Calu3 (cell line): ENCODE data around the gene PPP1R12C. TPM values are rescaled to one million over a fixed set of nuclear protein-coding genes. Genes with fewer than 3 reads are reported as not detected.
"Not testable (repeated sequence)": the region's sequence is repeated elsewhere in the genome, so short reads cannot be mapped to it uniquely, and the experiment has no call there.

Source experiments
- BruUV-seq: library from RNA; stranded (reverse); fragments of 400-500 nt; replicated peaks from 2 replicates; lab custom pipeline; 2021; lab: Mats Ljungman, UMichigan
- CTCF ChIA-PET: fragments of 300-600 bp; sonication (Branson Sonifier 250); formaldehyde crosslinking; loops from one replicate; lab custom pipeline; 2022; ENCODE audit warnings: antibody characterized with exemption; lab: Charles Lee
- DNase-seq: peaks from one replicate; pipeline ENCODE4 v3.0.0; 2022
- H3K27ac Mint-ChIP-seq: one replicate; pipeline ENCODE4 v1.8.0; 2022; ENCODE audit warnings: mixed read lengths; ENCODE audit not compliant: unreplicated experiment
- H3K27me3 Mint-ChIP-seq: one replicate; pipeline ENCODE4 v1.8.0; 2022; ENCODE audit warnings: mixed read lengths; ENCODE audit not compliant: unreplicated experiment
- H3K36me3 Mint-ChIP-seq: one replicate; pipeline ENCODE4 v1.8.0; 2022; ENCODE audit warnings: mild to moderate bottlenecking, moderate library complexity, mixed read lengths; ENCODE audit not compliant: insufficient read depth, unreplicated experiment
- H3K4me1 Mint-ChIP-seq: one replicate; pipeline ENCODE4 v1.8.0; 2022; ENCODE audit warnings: mild to moderate bottlenecking, low read depth, mixed read lengths; ENCODE audit not compliant: unreplicated experiment
- H3K4me3 Mint-ChIP-seq: one replicate; pipeline ENCODE4 v1.8.0; 2022; ENCODE audit warnings: mild to moderate bottlenecking, low read depth, moderate library complexity, mixed read lengths; ENCODE audit not compliant: unreplicated experiment
- H3K9me3 Mint-ChIP-seq: one replicate; pipeline ENCODE4 v1.8.0; 2022; ENCODE audit warnings: low read depth, mixed read lengths; ENCODE audit not compliant: unreplicated experiment
- CTCF ChIP-seq: fragments of 200-600 bp; IDR thresholded peaks from one replicate; pipeline ENCODE4 v1.8.0; 2022; ENCODE audit warnings: antibody characterized with exemption; ENCODE audit not compliant: unreplicated experiment
- intact Hi-C: fragments of 100-400 bp; cut with micrococcal nuclease; formaldehyde crosslinking; loops from one replicate; pipeline ENCODE4 v1.10.0; 2022; ENCODE audit not compliant: unreplicated experiment
- total RNA-seq: library from RNA; stranded (reverse); gene quantifications from 2 replicates; pipeline ENCODE4 v1.2.3, GENCODE V29; 2022

The PPP1R12C gene
- total RNA-seq, 1 experiment from 2014 or later = 151 TPM

DNA sequence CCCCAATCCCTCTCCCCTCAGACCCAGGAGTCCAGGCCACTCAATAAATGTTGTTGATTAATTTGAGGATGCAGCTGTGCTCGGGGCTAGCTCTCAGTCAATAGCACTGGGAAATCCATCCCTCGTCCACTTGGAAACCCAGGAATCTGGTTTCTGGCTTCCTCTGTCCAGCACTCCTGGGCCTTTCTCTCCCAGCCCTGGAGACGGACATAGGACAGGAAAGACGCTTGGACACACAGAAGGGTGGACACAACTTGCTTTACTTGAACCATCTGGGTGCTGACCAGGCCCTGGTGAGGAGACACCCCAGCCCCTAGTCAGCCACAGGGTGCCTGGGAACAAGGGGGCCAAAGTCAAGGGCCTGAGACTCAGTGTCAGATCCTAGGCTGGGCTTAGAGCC, 41.0 kb upstream of the PPP1R12C start:
- Mint-ChIP-seq H3K4me1 (peaks cover 24% of the 10 kb centered on the region), H3K9me3 (no peaks in the 10 kb centered on the region), H3K27me3 (peaks cover 29% of the 10 kb centered on the region), H3K36me3 (peaks cover 41% of the 10 kb centered on the region), H3K4me3 (no peak overlapping the region), H3K27ac (no peak overlapping the region)
- CTCF ChIA-PET = no interaction called here
- TF ChIP-seq CTCF = no peak
- no TSS peak for BruUV-seq
- intact Hi-C loops = no loop called here
- DNase-seq = no peak

- no peak within 1 kb of the TSS for H3K27ac Mint-ChIP-seq
These were observed 39.8 kb upstream of the PPP1R12C start, which contains the start of gene TNNI3 for GRCh38 chr19:55157064-55157908. Gene TNNI3 (minus strand): TSS chr19:55157732. CDS start chr19:55157589, 143 bp downstream.

DNA sequence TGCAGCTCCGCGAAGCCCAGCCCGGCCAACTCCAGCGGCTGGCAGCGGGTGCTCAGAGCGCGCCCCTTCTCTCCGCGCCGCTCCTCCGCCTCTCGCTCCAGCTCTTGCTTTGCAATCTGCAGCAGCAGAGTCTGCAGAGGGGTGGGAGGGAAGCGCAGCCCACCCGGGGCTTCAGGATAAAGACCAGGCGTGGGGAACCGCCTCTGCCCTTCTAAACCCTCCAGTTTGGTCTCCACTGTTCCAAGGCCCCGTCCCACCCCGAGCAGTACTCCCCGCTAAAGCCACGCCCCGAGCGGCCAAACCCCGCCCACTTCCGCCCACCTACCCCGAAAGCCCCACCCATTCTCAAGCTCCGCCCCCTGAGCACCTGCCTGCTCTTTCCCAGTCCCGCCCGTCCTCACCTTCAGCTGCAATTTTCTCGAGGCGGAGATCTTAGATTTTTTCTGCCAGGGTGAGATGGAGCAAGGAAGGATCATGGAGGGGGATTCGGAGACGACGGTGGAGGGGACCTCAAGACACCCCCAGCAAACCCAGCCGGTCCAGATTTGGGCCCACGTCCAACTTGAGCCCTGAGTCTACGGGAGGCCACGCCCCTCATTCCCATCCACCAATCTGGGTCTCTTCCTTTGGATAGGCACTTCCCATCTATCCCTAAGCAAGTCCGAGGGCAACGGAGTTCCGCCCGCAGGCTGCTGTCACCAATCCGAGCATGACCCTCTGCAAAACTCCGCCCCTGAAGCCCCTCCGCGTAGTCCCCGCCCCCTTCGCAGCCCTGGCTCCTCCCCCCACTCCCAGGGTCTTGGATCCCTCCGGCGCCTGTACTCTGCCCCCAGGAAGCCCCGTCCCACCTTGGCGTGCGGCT, 39.0 kb upstream of the PPP1R12C start:
- no TSS peak for BruUV-seq
- peak overlapping the region; percentile 55 for H3K4me3 Mint-ChIP-seq
- peaks cover 41% of the 10 kb centered on the region for H3K36me3 Mint-ChIP-seq
- intact Hi-C loops = no loop called here
- no peaks in the 10 kb centered on the region for H3K9me3 Mint-ChIP-seq
- no peak overlapping the region for H3K27ac Mint-ChIP-seq
- H3K27me3 Mint-ChIP-seq = peaks cover 29% of the 10 kb centered on the region
- CTCF ChIA-PET = interaction anchor here (0.6 to 1.2 kb wide), 6 partner anchors 10 to 621 kb away, joined by 3 to 9 read pairs (median 3); partner anchors contain the start of gene DNAAF3
- peak; percentile 83 for DNase-seq
- H3K4me1 Mint-ChIP-seq = peaks cover 24% of the 10 kb centered on the region
- TF ChIP-seq CTCF = no peak

More at GRCh38 chr19:55157064-55157908, 39.8 kb upstream of the PPP1R12C start, which contains the start of gene TNNI3:
- peaks cover 29% of the 10 kb centered on the region for H3K27me3 Mint-ChIP-seq
- H3K4me3 Mint-ChIP-seq = peak within 1 kb of the TSS; percentile 55
- no TSS peak for BruUV-seq
- CTCF ChIA-PET = interaction anchor here (0.6 to 1.0 kb wide), 2 partner anchors 8 to 11 kb away, joined by 3 read pairs; no protein-coding TSS in a partner anchor
- H3K9me3 Mint-ChIP-seq = no peaks in the 10 kb centered on the region
- DNase-seq = no peak
- peaks cover 41% of the 10 kb centered on the region for H3K36me3 Mint-ChIP-seq
- no peak for TF ChIP-seq CTCF
- H3K4me1 Mint-ChIP-seq = peaks cover 24% of the 10 kb centered on the region
- intact Hi-C loops = no loop called here

DNA sequence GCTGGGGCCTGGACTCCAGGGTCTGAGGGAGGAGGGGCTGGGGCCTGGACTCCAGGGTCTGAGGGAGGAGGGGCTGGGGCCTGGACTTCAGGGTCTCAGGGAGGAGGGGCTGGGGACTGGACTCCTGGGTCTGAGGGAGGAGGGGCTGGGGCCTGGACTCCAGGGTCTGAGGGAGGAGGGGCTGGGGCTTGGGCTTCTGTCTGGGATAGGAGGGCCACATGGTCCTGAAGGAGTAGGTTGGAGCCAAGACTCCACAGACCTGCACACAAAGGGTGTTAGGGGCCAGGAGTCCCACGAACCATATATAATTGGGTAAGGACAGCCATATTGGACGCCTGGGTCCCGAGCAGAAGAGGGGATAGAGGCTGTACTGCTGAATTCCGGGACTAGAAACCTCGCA, 38.3 kb upstream of the PPP1R12C start:
- H3K9me3 Mint-ChIP-seq, BruUV-seq, H3K27ac Mint-ChIP-seq, DNase-seq, intact Hi-C loops: not testable (repeated sequence)
- H3K4me1 Mint-ChIP-seq = peaks cover 24% of the 10 kb centered on the region
- peak overlapping the region; percentile 55 for H3K4me3 Mint-ChIP-seq
- CTCF ChIA-PET = interaction anchor here (1.0 to 1.2 kb wide), 2 partner anchors 11 to 15 kb away, joined by 3 to 4 read pairs; partner anchors contain the start of gene DNAAF3
- peaks cover 40% of the 10 kb centered on the region for H3K36me3 Mint-ChIP-seq
- peaks cover 33% of the 10 kb centered on the region for H3K27me3 Mint-ChIP-seq
